ENCODE data around the gene KAT2A.

DNA sequence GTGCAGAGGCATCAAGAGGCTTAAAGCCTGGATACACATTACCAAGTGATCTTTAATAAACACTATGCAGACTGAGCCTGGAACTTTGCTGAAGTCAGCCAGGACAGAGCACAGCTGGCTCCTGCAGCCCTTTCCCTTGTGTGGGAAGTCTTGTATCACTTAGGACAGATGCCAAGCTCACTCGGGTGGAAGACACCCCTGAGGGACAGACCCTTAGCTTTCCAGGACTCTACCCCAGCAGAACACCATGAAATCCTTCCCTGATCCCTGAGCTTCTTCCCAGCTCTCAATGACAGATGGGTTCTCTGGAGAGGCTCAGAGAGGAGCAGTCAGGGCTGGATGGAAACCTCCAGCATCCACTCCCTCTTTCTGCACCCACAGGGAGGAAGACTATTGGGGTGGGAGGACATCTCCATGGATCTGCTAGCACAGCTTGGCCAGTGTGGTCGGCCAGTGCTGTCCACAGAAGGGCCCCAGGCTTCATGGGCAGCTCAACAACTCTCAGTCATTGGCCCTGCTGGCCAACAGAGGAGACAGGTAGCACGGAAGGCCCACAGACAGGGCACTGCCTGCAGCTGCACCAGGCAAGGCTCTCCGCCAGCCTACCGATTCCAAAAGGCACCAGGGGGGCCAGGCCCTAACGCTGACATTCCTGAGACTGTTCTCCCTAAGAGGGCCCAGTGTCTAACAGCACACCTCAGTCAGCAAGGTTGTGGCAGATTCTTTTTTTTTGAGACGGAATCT, 17.8 kb upstream of the KAT2A start:
- TF ChIP-seq POLR2A (IDR thresholded peaks at IDR 0.05): no peak
- TF ChIP-seq, protein P1, sequence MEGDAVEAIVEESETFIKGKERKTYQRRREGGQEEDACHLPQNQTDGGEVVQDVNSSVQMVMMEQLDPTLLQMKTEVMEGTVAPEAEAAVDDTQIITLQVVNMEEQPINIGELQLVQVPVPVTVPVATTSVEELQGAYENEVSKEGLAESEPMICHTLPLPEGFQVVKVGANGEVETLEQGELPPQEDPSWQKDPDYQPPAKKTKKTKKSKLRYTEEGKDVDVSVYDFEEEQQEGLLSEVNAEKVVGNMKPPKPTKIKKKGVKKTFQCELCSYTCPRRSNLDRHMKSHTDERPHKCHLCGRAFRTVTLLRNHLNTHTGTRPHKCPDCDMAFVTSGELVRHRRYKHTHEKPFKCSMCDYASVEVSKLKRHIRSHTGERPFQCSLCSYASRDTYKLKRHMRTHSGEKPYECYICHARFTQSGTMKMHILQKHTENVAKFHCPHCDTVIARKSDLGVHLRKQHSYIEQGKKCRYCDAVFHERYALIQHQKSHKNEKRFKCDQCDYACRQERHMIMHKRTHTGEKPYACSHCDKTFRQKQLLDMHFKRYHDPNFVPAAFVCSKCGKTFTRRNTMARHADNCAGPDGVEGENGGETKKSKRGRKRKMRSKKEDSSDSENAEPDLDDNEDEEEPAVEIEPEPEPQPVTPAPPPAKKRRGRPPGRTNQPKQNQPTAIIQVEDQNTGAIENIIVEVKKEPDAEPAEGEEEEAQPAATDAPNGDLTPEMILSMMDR (IDR thresholded peaks at IDR 0.05): no peak
